OCI-LY3 (cell line): ENCODE data around the gene KCNC3.

Experiments
- EZH2phosphoT487 ChIP-seq: fragments of 200-600 bp; shearing (Covaris generic); IDR thresholded peaks from 2 replicates; pipeline ENCODE4 v1.6.1; 2018; ENCODE audit warnings: antibody characterized with exemption, mixed run types, low read depth
- TF ChIP-seq, protein P1 (sequence below): fragments of 200-600, 300-600 bp; sonication (generic); IDR thresholded peaks from 2 replicates; pipeline ENCODE4 v1.5.1; 2014; ENCODE audit warnings: antibody characterized with exemption, low read length, low read depth

GRCh38 chr19:50327013-50327412, 2.2 kb downstream of the KCNC3 start:
- TF ChIP-seq, protein P1, sequence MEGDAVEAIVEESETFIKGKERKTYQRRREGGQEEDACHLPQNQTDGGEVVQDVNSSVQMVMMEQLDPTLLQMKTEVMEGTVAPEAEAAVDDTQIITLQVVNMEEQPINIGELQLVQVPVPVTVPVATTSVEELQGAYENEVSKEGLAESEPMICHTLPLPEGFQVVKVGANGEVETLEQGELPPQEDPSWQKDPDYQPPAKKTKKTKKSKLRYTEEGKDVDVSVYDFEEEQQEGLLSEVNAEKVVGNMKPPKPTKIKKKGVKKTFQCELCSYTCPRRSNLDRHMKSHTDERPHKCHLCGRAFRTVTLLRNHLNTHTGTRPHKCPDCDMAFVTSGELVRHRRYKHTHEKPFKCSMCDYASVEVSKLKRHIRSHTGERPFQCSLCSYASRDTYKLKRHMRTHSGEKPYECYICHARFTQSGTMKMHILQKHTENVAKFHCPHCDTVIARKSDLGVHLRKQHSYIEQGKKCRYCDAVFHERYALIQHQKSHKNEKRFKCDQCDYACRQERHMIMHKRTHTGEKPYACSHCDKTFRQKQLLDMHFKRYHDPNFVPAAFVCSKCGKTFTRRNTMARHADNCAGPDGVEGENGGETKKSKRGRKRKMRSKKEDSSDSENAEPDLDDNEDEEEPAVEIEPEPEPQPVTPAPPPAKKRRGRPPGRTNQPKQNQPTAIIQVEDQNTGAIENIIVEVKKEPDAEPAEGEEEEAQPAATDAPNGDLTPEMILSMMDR = no peak
- TF ChIP-seq EZH2phosphoT487 = no peak
